C4-2B (cell line): Measurements from ENCODE around the gene HEATR9.

ENCODE experiments used
- ZFX ChIP-seq: fragments of 450-650 bp; IDR thresholded peaks from 2 replicates; pipeline ENCODE4 v1.6.1; 2017
- TF ChIP-seq, protein P1 (sequence below): fragments of 450-650 bp; conservative IDR thresholded peaks from 2 replicates; pipeline ENCODE4 v1.5.1; 2017; ENCODE audit warnings: mild to moderate bottlenecking

DNA sequence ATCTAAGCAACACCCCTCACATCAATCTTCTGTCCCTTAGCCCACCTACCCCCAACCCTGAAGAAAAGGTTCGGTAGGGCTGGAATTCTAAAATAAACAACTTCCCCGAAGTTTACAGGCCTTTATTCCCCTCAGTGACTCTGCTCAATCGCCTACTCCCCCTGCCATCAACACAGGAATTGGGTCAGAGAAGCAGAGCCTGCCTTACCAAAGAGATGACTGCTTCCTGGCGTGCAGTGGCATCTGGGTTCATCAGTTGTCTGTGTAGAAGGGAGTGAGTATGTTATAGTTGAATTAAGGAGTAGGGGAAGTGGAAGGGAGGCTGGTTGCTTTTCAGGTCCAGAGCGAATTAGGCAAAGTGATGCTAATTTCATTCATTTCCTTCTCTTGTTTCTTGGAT is 12.7 kb downstream of the HEATR9 start:
- TF ChIP-seq, protein P1, sequence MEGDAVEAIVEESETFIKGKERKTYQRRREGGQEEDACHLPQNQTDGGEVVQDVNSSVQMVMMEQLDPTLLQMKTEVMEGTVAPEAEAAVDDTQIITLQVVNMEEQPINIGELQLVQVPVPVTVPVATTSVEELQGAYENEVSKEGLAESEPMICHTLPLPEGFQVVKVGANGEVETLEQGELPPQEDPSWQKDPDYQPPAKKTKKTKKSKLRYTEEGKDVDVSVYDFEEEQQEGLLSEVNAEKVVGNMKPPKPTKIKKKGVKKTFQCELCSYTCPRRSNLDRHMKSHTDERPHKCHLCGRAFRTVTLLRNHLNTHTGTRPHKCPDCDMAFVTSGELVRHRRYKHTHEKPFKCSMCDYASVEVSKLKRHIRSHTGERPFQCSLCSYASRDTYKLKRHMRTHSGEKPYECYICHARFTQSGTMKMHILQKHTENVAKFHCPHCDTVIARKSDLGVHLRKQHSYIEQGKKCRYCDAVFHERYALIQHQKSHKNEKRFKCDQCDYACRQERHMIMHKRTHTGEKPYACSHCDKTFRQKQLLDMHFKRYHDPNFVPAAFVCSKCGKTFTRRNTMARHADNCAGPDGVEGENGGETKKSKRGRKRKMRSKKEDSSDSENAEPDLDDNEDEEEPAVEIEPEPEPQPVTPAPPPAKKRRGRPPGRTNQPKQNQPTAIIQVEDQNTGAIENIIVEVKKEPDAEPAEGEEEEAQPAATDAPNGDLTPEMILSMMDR: no peak
- no peak for TF ChIP-seq ZFX
